Measurements from ENCODE around the gene WDR64.
"Not testable (repeated sequence)": the region's sequence is repeated elsewhere in the genome, so short reads cannot be mapped to it uniquely, and the experiment has no call there.

Gene WDR64

GRCh38 chr1:241717975-241718374, 65.9 kb downstream of the WDR64 start:
- Mint-ChIP-seq H3K36me3 (no peaks in the 10 kb centered on the region), H3K4me1 (no peaks in the 10 kb centered on the region), H3K9me3 (no peaks in the 10 kb centered on the region), H3K4me3 (no peak overlapping the region), H3K27ac (no peak overlapping the region)
- peak; percentile 28 for ATAC-seq
- DNase-seq (ENCODE audit: low spot score in 2 of 2): no peak

- Mint-ChIP-seq H3K27ac (no peak overlapping the region), H3K36me3 (no peaks in the 10 kb centered on the region), H3K4me3 (no peak overlapping the region), H3K9me3 (no peaks in the 10 kb centered on the region), H3K4me1 (no peaks in the 10 kb centered on the region)
- DNase-seq (ENCODE audit: low spot score in 2 of 2): no peak
- no peak for ATAC-seq
Measured at GRCh38 chr1:241721011-241721410, 68.9 kb downstream of the WDR64 start.

- ATAC-seq (no peak), DNase-seq (ENCODE audit: low spot score in 2 of 2) (no peak)
- Mint-ChIP-seq H3K4me1 (no peaks in the 10 kb centered on the region), H3K9me3 (no peaks in the 10 kb centered on the region), H3K27ac (no peak overlapping the region), H3K36me3 (no peaks in the 10 kb centered on the region), H3K4me3 (no peak overlapping the region)
Measured at GRCh38 chr1:241722947-241723346, 70.9 kb downstream of the WDR64 start.

- no peak for DNase-seq (ENCODE audit: low spot score in 2 of 2)
- Mint-ChIP-seq H3K27ac (no peak overlapping the region), H3K36me3 (no peaks in the 10 kb centered on the region)
Measured at GRCh38 chr1:241724741-241725356, 72.8 kb downstream of the WDR64 start.

GRCh38 chr1:241730031-241730430, 78.0 kb downstream of the WDR64 start:
- no peak for ATAC-seq
- Mint-ChIP-seq H3K4me1 (no peaks in the 10 kb centered on the region), H3K4me3 (no peak overlapping the region), H3K27ac (no peak overlapping the region), H3K36me3 (no peaks in the 10 kb centered on the region), H3K9me3 (no peaks in the 10 kb centered on the region)
- DNase-seq (ENCODE audit: low spot score in 2 of 2): no peak

More at GRCh38 chr1:241724741-241725356, 72.8 kb downstream of the WDR64 start:
- H3K4me3 Mint-ChIP-seq: no peak overlapping the region
- ATAC-seq: no peak
- H3K4me1 Mint-ChIP-seq: no peaks in the 10 kb centered on the region
- no peaks in the 10 kb centered on the region for H3K9me3 Mint-ChIP-seq

GRCh38 chr1:241733899-241734298, 81.8 kb downstream of the WDR64 start:
- Mint-ChIP-seq H3K9me3 (no peaks in the 10 kb centered on the region), H3K27ac (no peak overlapping the region), H3K4me1 (no peaks in the 10 kb centered on the region), H3K36me3 (no peaks in the 10 kb centered on the region), H3K4me3 (no peak overlapping the region)
- DNase-seq (ENCODE audit: low spot score in 2 of 2): no peak
- ATAC-seq: no peak

- Mint-ChIP-seq H3K4me1 (no peaks in the 10 kb centered on the region), H3K36me3 (no peaks in the 10 kb centered on the region), H3K27ac (no peak overlapping the region), H3K4me3 (no peak overlapping the region), H3K9me3 (no peaks in the 10 kb centered on the region)
- ATAC-seq (no peak), DNase-seq (ENCODE audit: low spot score in 2 of 2) (no peak)
Measured at GRCh38 chr1:241734533-241734932, 82.5 kb downstream of the WDR64 start.

- not testable (repeated sequence) for H3K27ac Mint-ChIP-seq; H3K4me3 Mint-ChIP-seq; DNase-seq (ENCODE audit: low spot score in 2 of 2); H3K36me3 Mint-ChIP-seq; H3K4me1 Mint-ChIP-seq; H3K9me3 Mint-ChIP-seq; ATAC-seq
Measured at GRCh38 chr1:241735493-241735926, 83.4 kb downstream of the WDR64 start.

GRCh38 chr1:241736387-241736786, 84.3 kb downstream of the WDR64 start:
- Mint-ChIP-seq H3K9me3 (no peaks in the 10 kb centered on the region), H3K4me1 (no peaks in the 10 kb centered on the region), H3K27ac (no peak overlapping the region), H3K4me3 (no peak overlapping the region), H3K36me3 (no peaks in the 10 kb centered on the region)
- DNase-seq (ENCODE audit: low spot score in 2 of 2) (no peak), ATAC-seq (no peak)

GRCh38 chr1:241738284-241739078, 86.4 kb downstream of the WDR64 start:
- Mint-ChIP-seq H3K4me3 (no peak overlapping the region), H3K9me3 (no peaks in the 10 kb centered on the region), H3K4me1 (peaks cover 5% of the 10 kb centered on the region), H3K36me3 (no peaks in the 10 kb centered on the region), H3K27ac (no peak overlapping the region)
- ATAC-seq: no peak
- DNase-seq (ENCODE audit: low spot score in 2 of 2): no peak

GRCh38 chr1:241742084-241742483, 90.0 kb downstream of the WDR64 start:
- DNase-seq (ENCODE audit: low spot score in 2 of 2) (no peak), ATAC-seq (no peak)
- no peaks in the 10 kb centered on the region for H3K9me3 Mint-ChIP-seq
- H3K4me1 Mint-ChIP-seq: peaks cover 5% of the 10 kb centered on the region
- H3K27ac Mint-ChIP-seq: no peak overlapping the region
- no peaks in the 10 kb centered on the region for H3K36me3 Mint-ChIP-seq
- H3K4me3 Mint-ChIP-seq: no peak overlapping the region

GRCh38 chr1:241744591-241744990, 92.5 kb downstream of the WDR64 start:
- Mint-ChIP-seq H3K4me3 (no peak overlapping the region), H3K36me3 (no peaks in the 10 kb centered on the region), H3K27ac (no peak overlapping the region), H3K4me1 (peaks cover 5% of the 10 kb centered on the region), H3K9me3 (no peaks in the 10 kb centered on the region)
- DNase-seq (ENCODE audit: low spot score in 2 of 2): no peak
- ATAC-seq: no peak

GRCh38 chr1:241747992-241748391, 95.9 kb downstream of the WDR64 start:
- no peaks in the 10 kb centered on the region for H3K4me1 Mint-ChIP-seq
- no peaks in the 10 kb centered on the region for H3K9me3 Mint-ChIP-seq
- no peak for ATAC-seq
- H3K36me3 Mint-ChIP-seq: no peaks in the 10 kb centered on the region
- H3K27ac Mint-ChIP-seq: no peak overlapping the region
- no peak overlapping the region for H3K4me3 Mint-ChIP-seq
- no peak for DNase-seq (ENCODE audit: low spot score in 2 of 2)

GRCh38 chr1:241749041-241749944, 97.2 kb downstream of the WDR64 start:
- H3K36me3 Mint-ChIP-seq: no peaks in the 10 kb centered on the region
- H3K4me1 Mint-ChIP-seq: no peaks in the 10 kb centered on the region
- H3K9me3 Mint-ChIP-seq: no peaks in the 10 kb centered on the region
- DNase-seq (ENCODE audit: low spot score in 2 of 2): no peak
- H3K27ac Mint-ChIP-seq: no peak overlapping the region
- no peak for ATAC-seq
- H3K4me3 Mint-ChIP-seq: no peak overlapping the region

GRCh38 chr1:241749945-241750695, 98.0 kb downstream of the WDR64 start:
- DNase-seq (ENCODE audit: low spot score in 2 of 2): no peak
- H3K36me3 Mint-ChIP-seq: no peaks in the 10 kb centered on the region
- no peaks in the 10 kb centered on the region for H3K4me1 Mint-ChIP-seq
- no peak overlapping the region for H3K27ac Mint-ChIP-seq
- H3K9me3 Mint-ChIP-seq: no peaks in the 10 kb centered on the region
- no peak for ATAC-seq
- no peak overlapping the region for H3K4me3 Mint-ChIP-seq
